K562 (cell line): ENCODE data around the gene SCARF2. TPM values are rescaled to one million over a fixed set of nuclear protein-coding genes. Genes with fewer than 3 reads are reported as not detected.

Source experiments
- ATAC-seq: fragments of 200-7000 bp; cut with Tn5 transposase; 3 replicates; pipeline ENCODE4 v1.9.1; 2020; ENCODE audit warnings: moderate library complexity
- BruUV-seq: library from RNA; stranded (reverse); fragments of 400-500 nt; replicated peaks from 2 replicates; lab custom pipeline; 2021; lab: Mats Ljungman, UMichigan
- CTCF ChIA-PET: fragments of 300-600 bp; formaldehyde crosslinking; extraction: SDS; loops from one replicate; lab custom pipeline; 2021; ENCODE audit warnings: low intra/inter-chr PET ratio; lab: Yijun Ruan, JAX
- POLR2A ChIA-PET: fragments of 300-600, 350-650 bp; sonication (Branson Sonifier 250); formaldehyde crosslinking; extraction: SDS; loops from one replicate; lab custom pipeline; 2021; ENCODE audit warnings: antibody characterized with exemption, inconsistent platforms; lab: Yijun Ruan, JAX
- DNase-seq, 4 experiments: peaks; one replicate each; pipeline versions ENCODE4 v3.0.0 to v3.0.0-alpha.2; 2011 to 2018; ENCODE audit warnings: low spot score in 3 of 4, mixed read lengths in 3 of 4; ENCODE audit errors: extremely low read depth in 1 of 4
- FAIRE-seq: peaks from 2 replicates; lab custom pipeline; 2011; peaks lifted over from hg19 to GRCh38; lab: Jason Lieb, UNC
- H2AFZ ChIP-seq: 2 replicates; pipeline ENCODE4 v1.6.0; 2011; ENCODE audit warnings: low read depth, low read length, control low read depth, inconsistent platforms
- H3K27ac ChIP-seq: fragments of 200-600 bp; 3 replicates; pipeline ENCODE4 v1.8.0; 2011; ENCODE audit warnings: low read depth, mild to moderate bottlenecking, control low read depth, inconsistent platforms, low read length, moderate library complexity, mixed read lengths; ENCODE audit errors: extremely low read depth
- H3K27me3 ChIP-seq, 2 experiments: fragments of 300-600 bp in 1 of 2; 2 replicates in 1 of 2; 3 replicates in 1 of 2; pipeline versions ENCODE4 v1.6.0 to v1.8.0; 2011; ENCODE audit warnings: inconsistent platforms in 2 of 2, low read length in 2 of 2, mild to moderate bottlenecking in 1 of 2, mixed read lengths in 1 of 2, moderate library complexity in 1 of 2; ENCODE audit not compliant: control insufficient read depth in 2 of 2, insufficient read depth in 2 of 2
- H3K36me3 ChIP-seq: fragments of 300-600 bp; 3 replicates; pipeline ENCODE4 v1.8.0; 2011; ENCODE audit warnings: mild to moderate bottlenecking, low read length, inconsistent platforms; ENCODE audit not compliant: control insufficient read depth, insufficient read depth
- H3K4me1 ChIP-seq, 2 experiments: fragments of 200-600 bp in 1 of 2; replicated peaks in 1 of 2; 2 replicates in 1 of 2; 3 replicates in 1 of 2; pipeline versions ENCODE4 v1.5.1 to v1.8.0; 2011; ENCODE audit warnings: inconsistent platforms in 2 of 2, low read length in 2 of 2, mild to moderate bottlenecking in 1 of 2, mixed read lengths in 1 of 2, moderate library complexity in 1 of 2; ENCODE audit not compliant: control insufficient read depth in 2 of 2, insufficient read depth in 2 of 2
- H3K4me2 ChIP-seq: 2 replicates; pipeline ENCODE4 v1.6.1; 2011; ENCODE audit warnings: low read length, control low read depth, inconsistent platforms, mixed read lengths; ENCODE audit not compliant: insufficient read depth
- H3K4me3 ChIP-seq: fragments of 200-600 bp; sonication (generic), shearing (Covaris generic); 2 replicates; pipeline ENCODE4 v1.5.1; 2016; ENCODE audit warnings: control low read depth, inconsistent platforms
- H3K79me2 ChIP-seq: fragments of 200-600 bp; 3 replicates; pipeline ENCODE4 v1.8.0; 2011; ENCODE audit warnings: low read length, inconsistent platforms; ENCODE audit not compliant: control insufficient read depth, insufficient read depth
- H3K9ac ChIP-seq, 2 experiments: 2 replicates each; pipeline versions ENCODE4 v1.6.0 to v1.6.1; 2011; ENCODE audit warnings: low read depth in 2 of 2, low read length in 2 of 2, control low read depth in 1 of 2, inconsistent platforms in 1 of 2, mild to moderate bottlenecking in 1 of 2, mixed read lengths in 1 of 2; ENCODE audit not compliant: insufficient read depth in 1 of 2
- H3K9me1 ChIP-seq: one replicate; pipeline ENCODE4 v1.6.0; 2011; ENCODE audit warnings: inconsistent platforms, mild to moderate bottlenecking, low read length, moderate library complexity; ENCODE audit not compliant: control insufficient read depth, insufficient read depth
- H3K9me3 ChIP-seq: replicated peaks from 2 replicates; pipeline ENCODE4 v1.5.1; 2011; ENCODE audit warnings: low read depth, low read length, inconsistent platforms; ENCODE audit not compliant: control insufficient read depth, insufficient read depth
- H4K20me1 ChIP-seq: replicated peaks from 2 replicates; pipeline ENCODE4 v1.6.1; 2011; ENCODE audit warnings: low read length, inconsistent platforms, mixed read lengths; ENCODE audit not compliant: control insufficient read depth, insufficient read depth
- C11orf30 ChIP-seq: fragments of 450-650 bp; IDR thresholded peaks from 2 replicates; pipeline ENCODE4 v1.6.1; 2016; ENCODE audit warnings: low read depth, mild to moderate bottlenecking
- EGR1 ChIP-seq: fragments of 450-650 bp; conservative IDR thresholded peaks from 2 replicates; pipeline ENCODE4 v1.6.1; 2017; ENCODE audit warnings: mild to moderate bottlenecking
- EWSR1 ChIP-seq: fragments of 450-650 bp; IDR thresholded peaks from 2 replicates; pipeline ENCODE4 v1.6.1; 2018; ENCODE audit warnings: borderline replicate concordance, mild to moderate bottlenecking, low read depth, moderate library complexity; ENCODE audit not compliant: partially characterized antibody
- FOXP1 ChIP-seq: sonication (generic); formaldehyde crosslinking; IDR thresholded peaks from 2 replicates; pipeline ENCODE4 v1.8.0; 2022; ENCODE audit warnings: mild to moderate bottlenecking, missing genetic modification reagents
- GTF2F1 ChIP-seq: IDR thresholded peaks from 2 replicates; pipeline ENCODE4 v1.6.1; 2011; ENCODE audit warnings: low read depth, low read length, improper control_type of control experiment
- KHSRP ChIP-seq: fragments of 450-650 bp; IDR thresholded peaks from 2 replicates; pipeline ENCODE4 v1.6.1; 2017
- MCM3 ChIP-seq: fragments of 450-650 bp; IDR thresholded peaks from 2 replicates; pipeline ENCODE4 v1.6.1; 2016
- MED1 ChIP-seq: sonication (generic); formaldehyde crosslinking; IDR thresholded peaks from 2 replicates; pipeline ENCODE4 v1.8.1; 2023; ENCODE audit warnings: missing genetic modification reagents, borderline replicate concordance
- MXI1 ChIP-seq: IDR thresholded peaks from 2 replicates; pipeline ENCODE4 v1.6.1; 2011; ENCODE audit warnings: low read depth, mild to moderate bottlenecking, improper control_type of control experiment, low read length
- MYNN ChIP-seq, 2 experiments: sonication (generic); formaldehyde crosslinking in 1 of 2; IDR thresholded peaks; 2 replicates each; pipeline versions ENCODE4 v1.5.0 to v1.6.1; 2016 to 2020; ENCODE audit warnings: antibody characterized with exemption in 1 of 2, missing genetic modification reagents in 1 of 2
- RAD21 ChIP-seq, 2 experiments: fragments of 250-450 bp in 1 of 2; fragments of 450-650 bp in 1 of 2; sonication (Bioruptor Pico) in 1 of 2; formaldehyde crosslinking in 1 of 2; IDR thresholded peaks in 1 of 2; conservative IDR thresholded peaks in 1 of 2; 2 replicates each; pipeline versions ENCODE4 v1.4.0 to v1.8.0; 2020 to 2022; ENCODE audit warnings: mild to moderate bottlenecking in 2 of 2, moderate library complexity in 1 of 2
- SIN3B ChIP-seq: fragments of 450-650 bp; IDR thresholded peaks from 2 replicates; pipeline ENCODE4 v1.6.1; 2017; ENCODE audit warnings: low read depth, mild to moderate bottlenecking, moderate library complexity
- SRF ChIP-seq, 2 experiments: fragments of 250-450, 450-650 bp in 1 of 2; sonication (Bioruptor Pico) in 1 of 2; sonication (generic) in 1 of 2; formaldehyde crosslinking; IDR thresholded peaks; 2 replicates each; pipeline versions ENCODE4 v1.5.0 to v1.5.1; 2020 to 2022; ENCODE audit warnings: mild to moderate bottlenecking in 1 of 2, missing genetic modification reagents in 1 of 2
- TAF7 ChIP-seq: fragments of 450-650 bp; IDR thresholded peaks from 2 replicates; pipeline ENCODE4 v1.6.1; 2016; ENCODE audit warnings: missing genetic modification characterization, missing compliant biosample characterization
- ZNF217 ChIP-seq: sonication (generic); formaldehyde crosslinking; IDR thresholded peaks from 2 replicates; pipeline ENCODE4 v1.8.0; 2022; ENCODE audit warnings: mild to moderate bottlenecking, missing genetic modification reagents
- ZNF408 ChIP-seq: fragments of 250-450 bp; sonication (Bioruptor Pico); IDR thresholded peaks from 2 replicates; pipeline ENCODE4 v1.4.0; 2020; ENCODE audit warnings: low read depth, mild to moderate bottlenecking, moderate library complexity
- WGBS: fragments of 100-300 bp; shearing (Covaris generic); methylation state at CpG from one replicate; pipeline ENCODE4 v1.1.6; 2016; ENCODE audit warnings: low coverage, mixed read lengths; ENCODE audit not compliant: insufficient coverage; ENCODE audit errors: missing lambda C conversion rate; 5-methylcytosine and 5-hydroxymethylcytosine counted together
- in situ Hi-C: fragments of 300-500 bp; cut with MboI; formaldehyde crosslinking; loops from 4 replicates; pipeline ENCODE4 v1.15.0; 2018; ENCODE audit warnings: inconsistent platforms, mixed read lengths
- intact Hi-C: fragments of 100-400 bp; cut with micrococcal nuclease; formaldehyde crosslinking; loops from 2 replicates; pipeline ENCODE4 v1.14.2; 2022
- polyA plus RNA-seq, 8 experiments: library from polyadenylated mRNA; depleted of rRNA in 4 of 8; stranded (reverse) in 5 of 8; unstranded in 3 of 8; fragments of >200 nt; fragmentation: Nextera tagmentation in 2 of 8; fragmentation: Illumina TruSeq in 1 of 8; extraction: Ambion mirVana in 2 of 8; extraction: Trizol in 1 of 8; gene quantifications; 2 replicates each; pipeline versions ENCODE4 v1.2.1 to v1.2.3, GENCODE V29; 2011 to 2014; ENCODE audit warnings: inconsistent platforms in 1 of 8, missing spikeins in 1 of 8
- total RNA-seq, 7 experiments: library from RNA; depleted of rRNA in 6 of 7; stranded (reverse); fragments of >200 nt in 6 of 7; fragmentation: Illumina TruSeq in 2 of 7; extraction: Trizol in 2 of 7; gene quantifications; 2 replicates each; pipeline versions ENCODE4 v1.2.1 to v1.2.3, GENCODE V29; 2011 to 2021; ENCODE audit warnings: low replicate concordance in 1 of 7
- TF ChIP-seq, protein P1 (sequence below): sonication (generic); formaldehyde crosslinking; IDR thresholded peaks from 2 replicates; pipeline ENCODE4 v1.8.1; 2023; ENCODE audit warnings: mild to moderate bottlenecking, missing genetic modification reagents, moderate library complexity
- TF ChIP-seq, protein P2 (sequence below): fragments of 250-450 bp; sonication (Bioruptor Pico); IDR thresholded peaks from 2 replicates; pipeline ENCODE4 v1.9.0; 2021; ENCODE audit warnings: mild to moderate bottlenecking

Gene SCARF2
- total and polyA plus RNA-seq, 9 of the 15 experiments (the other 6 are each of a cell fraction or from before 2014, with no cell fraction given): 0.06 to 0.32 (median 0.21) TPM; not detected in 5

DNA sequence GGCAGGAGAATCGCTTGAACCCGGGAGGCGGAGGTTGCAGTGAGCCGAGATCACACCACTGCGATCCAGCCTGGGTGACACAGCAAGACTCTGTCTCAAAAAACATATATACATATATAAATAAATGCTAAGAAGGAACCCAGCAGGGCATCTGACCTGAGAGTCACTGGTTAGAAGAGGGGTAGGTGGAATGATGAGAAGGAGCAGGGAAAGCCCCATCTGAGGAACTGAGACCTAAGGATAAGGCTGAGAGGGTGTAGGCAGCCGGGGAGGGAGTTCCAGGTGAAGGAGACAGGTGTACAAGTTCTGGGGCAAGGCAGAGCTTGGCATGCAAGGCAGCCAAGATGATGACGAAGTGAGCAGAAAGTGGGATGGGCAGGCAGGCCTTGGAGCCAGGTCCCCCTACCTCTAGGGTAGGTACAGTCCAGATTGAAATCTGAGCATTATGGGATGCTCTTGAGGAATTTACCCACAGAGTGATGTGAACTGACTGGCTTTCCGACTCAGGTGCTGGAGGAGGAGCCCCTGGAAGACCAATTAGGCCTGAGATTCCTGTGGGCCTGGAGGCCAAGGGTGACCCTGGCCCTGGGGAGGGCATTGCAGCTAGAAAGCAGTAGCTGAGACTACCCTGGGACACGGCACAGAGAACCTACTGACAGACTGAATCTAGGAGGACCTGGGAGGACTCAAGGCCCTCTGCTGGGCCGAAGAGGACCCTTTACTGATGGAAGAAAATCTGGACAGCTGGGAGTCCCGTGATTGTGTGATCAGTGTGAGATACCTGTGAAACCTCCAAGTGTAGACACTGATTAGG, 35.2 kb upstream of the SCARF2 start (continued):
- TF ChIP-seq RAD21 (CRISPR knock-in tag; conservative IDR thresholded peaks at IDR 0.05 in 1 of 2, IDR thresholded peaks at IDR 0.05 in 1 of 2) (0 out of 4 replicates have a peak, but pooled peaks of 1 of the 2 experiments have one; percentile 7), ZNF408 (CRISPR knock-in tag) (peak; percentile 12; the same call in 1 of the 2 replicates)
- TF ChIP-seq, protein P1, sequence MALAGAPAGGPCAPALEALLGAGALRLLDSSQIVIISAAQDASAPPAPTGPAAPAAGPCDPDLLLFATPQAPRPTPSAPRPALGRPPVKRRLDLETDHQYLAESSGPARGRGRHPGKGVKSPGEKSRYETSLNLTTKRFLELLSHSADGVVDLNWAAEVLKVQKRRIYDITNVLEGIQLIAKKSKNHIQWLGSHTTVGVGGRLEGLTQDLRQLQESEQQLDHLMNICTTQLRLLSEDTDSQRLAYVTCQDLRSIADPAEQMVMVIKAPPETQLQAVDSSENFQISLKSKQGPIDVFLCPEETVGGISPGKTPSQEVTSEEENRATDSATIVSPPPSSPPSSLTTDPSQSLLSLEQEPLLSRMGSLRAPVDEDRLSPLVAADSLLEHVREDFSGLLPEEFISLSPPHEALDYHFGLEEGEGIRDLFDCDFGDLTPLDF (CRISPR knock-in tag): 0 out of 2 replicates have a peak, but pooled peaks have one; percentile 26
- TF ChIP-seq, all 486 proteins: peak for 37

DNA sequence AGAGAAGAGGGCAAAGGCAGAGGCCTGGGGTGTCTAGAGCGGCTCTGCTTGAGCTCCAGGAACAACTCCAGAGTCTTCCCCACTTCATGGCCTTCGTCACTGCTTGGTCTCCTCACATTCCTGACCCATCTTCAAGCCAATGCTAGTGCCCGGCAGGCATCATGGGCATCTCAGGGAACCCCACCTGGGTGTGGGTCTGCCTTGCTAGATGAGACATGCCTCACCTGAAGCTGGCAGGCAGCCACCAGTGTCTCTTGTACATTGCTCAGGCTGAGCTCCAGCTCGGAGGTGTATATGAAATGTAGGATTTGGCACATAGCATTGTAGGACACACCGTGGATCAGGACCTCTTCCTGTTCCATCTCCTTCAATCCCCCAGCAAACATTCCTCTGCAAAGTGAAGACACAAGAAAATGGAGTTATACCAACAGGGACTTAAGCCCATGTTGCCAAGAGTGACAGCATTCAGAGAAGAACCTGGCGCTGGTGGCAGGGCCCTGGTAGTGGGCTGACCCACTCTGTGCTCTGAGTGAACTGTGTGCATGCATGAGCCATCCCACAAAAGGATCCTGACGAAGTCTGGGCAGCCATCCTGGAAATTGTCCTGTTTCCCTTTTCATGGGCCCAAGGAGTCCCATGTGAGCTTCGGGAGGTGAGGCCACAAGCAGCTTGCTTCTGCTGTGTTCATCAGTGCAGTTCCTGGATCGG, 33.7 kb upstream of the SCARF2 start:
- no peak for FAIRE-seq
- CTCF ChIA-PET: no interaction called here
- 46% methylated on average over 9 of the region's 9 CpGs for WGBS
- Histone ChIP-seq H3K9ac (0 out of 4 replicates have a peak overlapping the region, but pooled peaks of 1 of the 2 experiments have one; percentile 6), H2AFZ (no peak overlapping the region), H3K79me2 (no peaks in the 10 kb centered on the region), H3K27ac (no peak overlapping the region), H3K4me3 (no peak overlapping the region), H3K9me1 (no peaks in the 10 kb centered on the region), H3K9me3 (no peaks in the 10 kb centered on the region), H3K4me2 (no peak overlapping the region), H4K20me1 (peaks cover 16% of the 10 kb centered on the region), H3K4me1 (peaks cover 12 to 13% of the 10 kb centered on the region in 2 experiments; a peak in 4 of 5 replicates), H3K27me3 (no peaks in the 10 kb centered on the region), H3K36me3 (peaks cover 3% of the 10 kb centered on the region; the same call in 1 of the 3 replicates)
- no TSS peak for BruUV-seq
- peak in 1 of 4 experiments; percentile 24 for DNase-seq
- ATAC-seq: no peak
- intact Hi-C loops (no loop called here), in situ Hi-C loops (no loop called here)
- POLR2A ChIA-PET: interaction anchor here (0.6 to 5.6 kb wide), 10 partner anchors 9 to 301 kb away, joined by 3 to 46 read pairs (median 3); no protein-coding TSS in a partner anchor
- TF ChIP-seq EWSR1: no peak
- TF ChIP-seq FOXP1 (CRISPR knock-in tag): 0 out of 2 replicates have a peak, but pooled peaks have one; percentile 46
- peak; percentile 51; the same call in 1 of the 2 replicates for TF ChIP-seq GTF2F1
- TF ChIP-seq C11orf30: no peak
- no peak for TF ChIP-seq MXI1
- no peak for TF ChIP-seq KHSRP
- no peak for TF ChIP-seq SRF (CRISPR knock-in tag; IDR thresholded peaks at IDR 0.05)
- no peak for TF ChIP-seq TAF7 (tag)
- no peak for TF ChIP-seq SIN3B
- TF ChIP-seq MED1 (CRISPR knock-in tag): no peak
- no peak for TF ChIP-seq MCM3
- no peak for TF ChIP-seq ZNF217 (CRISPR knock-in tag)
- TF ChIP-seq EGR1: no peak
- TF ChIP-seq, protein P2, sequence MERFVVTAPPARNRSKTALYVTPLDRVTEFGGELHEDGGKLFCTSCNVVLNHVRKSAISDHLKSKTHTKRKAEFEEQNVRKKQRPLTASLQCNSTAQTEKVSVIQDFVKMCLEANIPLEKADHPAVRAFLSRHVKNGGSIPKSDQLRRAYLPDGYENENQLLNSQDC: 0 out of 2 replicates have a peak, but pooled peaks have one; percentile 42
- TF ChIP-seq MYNN (IDR thresholded peaks at IDR 0.05): no peak
- TF ChIP-seq MYNN (CRISPR knock-in tag; IDR thresholded peaks at IDR 0.05): peak; percentile 47; the same call in 1 of the 2 replicates
